H1 (cell line): ENCODE results near the gene UGT2B7. TPM values are rescaled to one million over a fixed set of nuclear protein-coding genes. Genes with fewer than 3 reads are reported as not detected.

Experiments used
- CTCF ChIA-PET: fragments of 300-600 bp; sonication (Branson Sonifier 250); formaldehyde crosslinking; loops from one replicate; lab custom pipeline; 2021; ENCODE audit not compliant: partially characterized antibody; lab: Charles Lee
- POLR2A ChIA-PET: fragments of 300-600 bp; sonication (Branson Sonifier 250); formaldehyde crosslinking; loops from one replicate; lab custom pipeline; 2021; ENCODE audit warnings: inconsistent platforms; ENCODE audit not compliant: partially characterized antibody; lab: Charles Lee
- DNase-seq, 2 experiments: peaks; one replicate each; pipeline versions ENCODE4 v3.0.0 to v3.0.0-alpha.2; 2010 to 2022; ENCODE audit warnings: low spot score in 2 of 2, low read depth in 1 of 2, mixed read lengths in 1 of 2
- FAIRE-seq: peaks from 2 replicates; lab custom pipeline; 2011; peaks lifted over from hg19 to GRCh38; lab: Jason Lieb, UNC
- H2AFZ ChIP-seq: 2 replicates; pipeline ENCODE4 v1.8.1; 2012; ENCODE audit warnings: low read length, inconsistent platforms
- H2AK5ac ChIP-seq: 2 replicates; pipeline ENCODE4 v1.6.1; 2013; ENCODE audit warnings: low read depth, low read length
- H2BK120ac ChIP-seq: replicated peaks from 2 replicates; pipeline ENCODE3; 2013; ENCODE audit warnings: low read depth, low read length, inconsistent platforms
- H2BK12ac ChIP-seq: 2 replicates; pipeline ENCODE4 v1.6.1; 2013; ENCODE audit warnings: low read depth, low read length
- H2BK15ac ChIP-seq: 2 replicates; pipeline ENCODE4 v1.6.1; 2013; ENCODE audit warnings: low read length
- H2BK20ac ChIP-seq: 2 replicates; pipeline ENCODE4 v1.6.1; 2013; ENCODE audit warnings: low read length
- H2BK5ac ChIP-seq: 2 replicates; pipeline ENCODE4 v1.6.1; 2013; ENCODE audit warnings: low read depth, low read length
- H3K14ac ChIP-seq: 2 replicates; pipeline ENCODE4 v1.6.1; 2013; ENCODE audit warnings: inconsistent platforms; ENCODE audit not compliant: insufficient read length
- H3K18ac ChIP-seq: 2 replicates; pipeline ENCODE4 v1.6.1; 2013; ENCODE audit warnings: low read length; ENCODE audit errors: extremely low read depth
- H3K23ac ChIP-seq: 2 replicates; pipeline ENCODE4 v1.6.1; 2013; ENCODE audit warnings: inconsistent platforms; ENCODE audit not compliant: insufficient read length
- H3K23me2 ChIP-seq: 2 replicates; pipeline ENCODE4 v1.6.1; 2013; ENCODE audit warnings: low read depth, low read length
- H3K27ac ChIP-seq: 2 replicates; pipeline ENCODE4 v1.6.1; 2011; ENCODE audit warnings: low read depth, low read length, inconsistent platforms
- H3K27me3 ChIP-seq, 4 experiments: replicated peaks in 1 of 4; 1 replicate in 1 of 4; 2 replicates in 3 of 4; pipeline versions ENCODE4 v1.6.1 to v1.8.1; 2011 to 2013; ENCODE audit warnings: low read length in 3 of 4, mild to moderate bottlenecking in 3 of 4, inconsistent platforms in 2 of 4, mixed read lengths in 2 of 4, moderate library complexity in 1 of 4; ENCODE audit not compliant: control insufficient read depth in 3 of 4, insufficient read depth in 3 of 4; ENCODE audit errors: extremely low read depth in 1 of 4
- H3K36me3 ChIP-seq, 4 experiments: 2 replicates each; pipeline versions ENCODE4 v1.6.1 to v1.8.1; 2011 to 2013; ENCODE audit warnings: mild to moderate bottlenecking in 4 of 4, low read length in 3 of 4, moderate library complexity in 2 of 4, control low read depth in 1 of 4, inconsistent platforms in 1 of 4; ENCODE audit not compliant: insufficient read depth in 4 of 4, control insufficient read depth in 2 of 4
- H3K4ac ChIP-seq: replicated peaks from 2 replicates; pipeline ENCODE3; 2013; ENCODE audit warnings: low read length, low read depth, mixed read lengths, inconsistent platforms; ENCODE audit not compliant: insufficient read length
- H3K4me1 ChIP-seq, 4 experiments: replicated peaks in 1 of 4; 1 replicate in 1 of 4; 2 replicates in 3 of 4; pipeline versions ENCODE4 v1.6.1 to v1.8.1; 2011 to 2013; ENCODE audit warnings: low read length in 3 of 4, inconsistent platforms in 2 of 4, mixed read lengths in 1 of 4; ENCODE audit not compliant: insufficient read depth in 4 of 4, control insufficient read depth in 3 of 4
- H3K4me2 ChIP-seq, 2 experiments: 2 replicates each; pipeline versions ENCODE4 v1.6.1 to v1.8.1; 2011 to 2013; ENCODE audit warnings: low read depth in 2 of 2, low read length in 2 of 2, control low read depth in 1 of 2, inconsistent platforms in 1 of 2, mild to moderate bottlenecking in 1 of 2; ENCODE audit not compliant: insufficient read depth in 1 of 2
- H3K4me3 ChIP-seq, 4 experiments: fragments of 200-600, 300-600 bp in 1 of 4; sonication (generic), shearing (Covaris generic), sonication (Bioruptor Twin) in 1 of 4; 2 replicates each; pipeline versions ENCODE4 v1.5.1 to v1.8.1; 2011 to 2016; ENCODE audit warnings: low read length in 4 of 4, low read depth in 3 of 4, control low read depth in 2 of 4, inconsistent platforms in 2 of 4, mild to moderate bottlenecking in 2 of 4, mixed read lengths in 1 of 4, moderate library complexity in 1 of 4; ENCODE audit not compliant: insufficient read depth in 2 of 4; ENCODE audit errors: extremely low read depth in 1 of 4
- H3K56ac ChIP-seq: replicated peaks from 2 replicates; pipeline ENCODE3; 2013; ENCODE audit warnings: low read depth, mild to moderate bottlenecking, mixed read lengths, low read length, inconsistent platforms; ENCODE audit not compliant: insufficient read length
- H3K79me1 ChIP-seq: 2 replicates; pipeline ENCODE4 v1.6.1; 2013; ENCODE audit warnings: low read depth, low read length, control low read depth
- H3K79me2 ChIP-seq, 2 experiments: 2 replicates each; pipeline versions ENCODE4 v1.6.1 to v1.8.1; 2012 to 2013; ENCODE audit warnings: low read length in 2 of 2, mild to moderate bottlenecking in 2 of 2, inconsistent platforms in 1 of 2; ENCODE audit not compliant: insufficient read depth in 2 of 2, control insufficient read depth in 1 of 2
- H3K9ac ChIP-seq, 4 experiments: replicated peaks in 1 of 4; 1 replicate in 1 of 4; 2 replicates in 3 of 4; pipeline versions ENCODE4 v1.6.1 to v1.8.1; 2011 to 2013; ENCODE audit warnings: low read depth in 3 of 4, low read length in 3 of 4, control low read depth in 2 of 4, mild to moderate bottlenecking in 2 of 4, moderate library complexity in 2 of 4, inconsistent platforms in 1 of 4; ENCODE audit errors: extremely low read depth in 1 of 4
- H3K9me3 ChIP-seq, 2 experiments: 2 replicates each; pipeline versions ENCODE4 v1.6.1 to v1.8.1; 2012 to 2013; ENCODE audit warnings: mild to moderate bottlenecking in 2 of 2, moderate library complexity in 2 of 2, control low read depth in 1 of 2, inconsistent platforms in 1 of 2, low read depth in 1 of 2, low read length in 1 of 2, mixed read lengths in 1 of 2; ENCODE audit not compliant: insufficient read depth in 2 of 2
- H4K20me1 ChIP-seq, 2 experiments: replicated peaks in 1 of 2; 2 replicates each; pipeline versions ENCODE3 to v1.8.1; 2011 to 2013; ENCODE audit warnings: inconsistent platforms in 2 of 2, low read length in 2 of 2, mild to moderate bottlenecking in 1 of 2; ENCODE audit not compliant: insufficient read depth in 2 of 2, control insufficient read depth in 1 of 2
- H4K5ac ChIP-seq: 2 replicates; pipeline ENCODE4 v1.6.1; 2013; ENCODE audit warnings: low read length, low read depth, mixed read lengths, inconsistent platforms; ENCODE audit not compliant: insufficient read length
- H4K8ac ChIP-seq: 2 replicates; pipeline ENCODE4 v1.8.0; 2013; ENCODE audit warnings: mild to moderate bottlenecking, moderate library complexity, low read length, inconsistent platforms; ENCODE audit not compliant: insufficient read depth; ENCODE audit errors: extremely low read depth
- H4K91ac ChIP-seq: replicated peaks from 2 replicates; pipeline ENCODE3; 2013; ENCODE audit warnings: low read length, mixed read lengths, inconsistent platforms; ENCODE audit not compliant: insufficient read length
- ASH2L ChIP-seq: fragments of 200-600, 300-600 bp; sonication (generic); IDR thresholded peaks from one replicate; pipeline ENCODE4 v1.7.1; 2017; ENCODE audit warnings: low read length
- CBX8 ChIP-seq: fragments of 300-800, 300-1000 bp; sonication (generic); IDR thresholded peaks from 2 replicates; pipeline ENCODE4 v1.7.1; 2016; ENCODE audit warnings: low read depth, low read length, borderline replicate concordance
- CREB1 ChIP-seq: IDR thresholded peaks from 2 replicates; pipeline ENCODE4 v1.6.1; 2012; ENCODE audit warnings: inconsistent platforms
- MAX ChIP-seq: IDR thresholded peaks from 2 replicates; pipeline ENCODE4 v1.6.1; 2012; ENCODE audit warnings: inconsistent platforms
- RXRA ChIP-seq: IDR thresholded peaks from 2 replicates; pipeline ENCODE4 v1.6.1; 2011; ENCODE audit warnings: low read depth, mild to moderate bottlenecking, low read length, moderate library complexity; ENCODE audit not compliant: insufficient read depth
- SIN3A ChIP-seq, 2 experiments: IDR thresholded peaks in 1 of 2; conservative IDR thresholded peaks in 1 of 2; 2 replicates each; pipeline ENCODE4 v1.6.1; 2011 to 2012; ENCODE audit warnings: low read length in 2 of 2, improper control_type of control experiment in 1 of 2, low read depth in 1 of 2, mild to moderate bottlenecking in 1 of 2
- SP2 ChIP-seq: IDR thresholded peaks from 2 replicates; pipeline ENCODE4 v1.6.1; 2012; ENCODE audit warnings: mild to moderate bottlenecking, low read length, inconsistent platforms
- SRF ChIP-seq: IDR thresholded peaks from 2 replicates; pipeline ENCODE4 v1.6.1; 2011; ENCODE audit warnings: mild to moderate bottlenecking, low read depth, low read length, moderate library complexity
- TAF7 ChIP-seq: optimal IDR thresholded peaks from 2 replicates; pipeline ENCODE3; 2011; ENCODE audit warnings: low read depth, mild to moderate bottlenecking, inconsistent platforms, low read length, moderate library complexity, borderline replicate concordance
- TCF12 ChIP-seq: IDR thresholded peaks from 2 replicates; pipeline ENCODE4 v1.6.1; 2011; ENCODE audit warnings: low read depth, mild to moderate bottlenecking, low read length
- YY1 ChIP-seq: IDR thresholded peaks from 2 replicates; pipeline ENCODE4 v1.6.1; 2011; ENCODE audit warnings: low read depth, mild to moderate bottlenecking, low read length
- polyA plus RNA-seq, 7 experiments: library from polyadenylated mRNA; depleted of rRNA in 3 of 7; stranded (reverse) in 5 of 7; unstranded in 2 of 7; fragments of >200 nt in 5 of 7; fragments of 200-250 nt in 2 of 7; gene quantifications; 1 replicate in 5 of 7; 2 replicates in 1 of 7; 4 replicates in 1 of 7; pipeline versions ENCODE4 v1.2.1 to v1.2.3, GENCODE V29; 2011 to 2013; ENCODE audit warnings: missing spikeins in 2 of 7, mixed read lengths in 2 of 7
- total RNA-seq: library from RNA; stranded (reverse); fragmentation: NEBNext Ultra II Directional; extraction: Animal tissue kit (Norgen Biotek cat#: 25700); gene quantifications from 2 replicates; pipeline ENCODE4 v1.2.1, GENCODE V29; 2021

Gene UGT2B7
- total and polyA plus RNA-seq, 2 of the 8 experiments (the other 6 are each of a cell fraction or from before 2014, with no cell fraction given), result not detected

DNA sequence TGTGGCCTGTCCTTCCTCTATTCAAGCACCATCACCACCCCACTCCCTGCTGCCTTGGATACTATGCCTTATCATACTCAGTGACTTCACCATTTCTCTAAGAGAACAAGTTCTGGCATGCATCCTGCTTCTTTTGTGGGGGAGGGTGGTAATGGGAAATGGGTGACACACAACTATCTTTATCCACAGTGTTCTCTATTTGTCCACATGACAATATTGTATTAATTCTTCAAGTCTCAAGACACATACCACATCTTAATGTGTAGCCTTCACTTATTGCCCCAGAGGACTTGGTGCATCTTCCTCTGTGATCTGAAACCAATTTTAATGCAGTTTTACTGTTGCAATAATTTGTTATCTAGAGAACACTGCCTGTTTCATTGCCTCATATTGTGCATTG lies 29.3 kb upstream of the UGT2B7 start:
- ChIA-PET CTCF (interaction anchor here (1.3 kb wide), 1 partner anchor 564 kb away, joined by 3 read pairs; no protein-coding TSS in a partner anchor), POLR2A (no interaction called here)
- no peak overlapping the region for H3K4me3 ChIP-seq
- H3K9me3 ChIP-seq, result no peaks in the 10 kb centered on the region
- no peak overlapping the region for H2BK5ac ChIP-seq
- no peak overlapping the region for H4K5ac ChIP-seq
- H3K36me3 ChIP-seq, result no peaks in the 10 kb centered on the region
- H3K27me3 ChIP-seq, result no peaks in the 10 kb centered on the region
- H3K4ac ChIP-seq, result no peak overlapping the region
- TF ChIP-seq TAF7 (no peak), MAX (no peak), TCF12 (no peak), SIN3A (conservative IDR thresholded peaks at IDR 0.05 in 1 of 2, IDR thresholded peaks at IDR 0.05 in 1 of 2; ENCODE audit: low read depth in 1 of 2, low read length in 2 of 2) (no peak), SRF (no peak), YY1 (no peak), RXRA (no peak), CREB1 (no peak), CBX8 (no peak), ASH2L (no peak), SP2 (no peak)
- no peaks in the 10 kb centered on the region for H3K4me1 ChIP-seq
- H4K8ac ChIP-seq, result no peak overlapping the region
- no peaks in the 10 kb centered on the region for H3K79me2 ChIP-seq
- no peak overlapping the region for H3K27ac ChIP-seq
- no peak overlapping the region for H2AK5ac ChIP-seq
- no peak for DNase-seq
- H4K91ac ChIP-seq, result no peak overlapping the region
- no peak overlapping the region for H2BK15ac ChIP-seq
- no peaks in the 10 kb centered on the region for H3K79me1 ChIP-seq
- H2BK20ac ChIP-seq, result no peak overlapping the region
- no peak overlapping the region for H3K18ac ChIP-seq
- no peak overlapping the region for H3K14ac ChIP-seq
- H3K4me2 ChIP-seq, result no peak overlapping the region
- H2BK12ac ChIP-seq, result no peak overlapping the region
- no peak overlapping the region for H2AFZ ChIP-seq
- no peak overlapping the region for H3K56ac ChIP-seq
- no peak overlapping the region for H3K23ac ChIP-seq
- H3K23me2 ChIP-seq, result no peaks in the 10 kb centered on the region
- no peak overlapping the region for H3K9ac ChIP-seq
- FAIRE-seq, result no peak
- H2BK120ac ChIP-seq, result no peak overlapping the region
- H4K20me1 ChIP-seq, result no peaks in the 10 kb centered on the region
